GM12878 (cell line): ENCODE results near the gene NDUFA11. TPM values are rescaled to one million over a fixed set of nuclear protein-coding genes. Genes with fewer than 3 reads are reported as not detected.

Experiments
- ATAC-seq: fragments of 200-7000 bp; cut with Tn5 transposase; 3 replicates; pipeline ENCODE4 v1.9.1; 2020; ENCODE audit warnings: mild to moderate bottlenecking, moderate library complexity
- BruUV-seq: library from RNA; stranded (reverse); fragments of 400-500 nt; replicated peaks from 2 replicates; lab custom pipeline; 2021; lab: Mats Ljungman, UMichigan
- CTCF ChIA-PET: fragments of 300-600 bp; sonication (Branson Sonifier 250); formaldehyde crosslinking; extraction: SDS; loops from one replicate; lab custom pipeline; 2021; ENCODE audit warnings: inconsistent platforms; lab: Yijun Ruan, JAX
- POLR2A ChIA-PET: fragments of 350-600 bp; formaldehyde crosslinking; extraction: SDS; loops from one replicate; lab custom pipeline; 2021; ENCODE audit warnings: inconsistent platforms; lab: Charles Lee
- RAD21 ChIA-PET: fragments of 300-600 bp; sonication (Branson Sonifier 250); formaldehyde crosslinking; loops from one replicate; lab custom pipeline; 2023; ENCODE audit warnings: antibody characterized with exemption; ENCODE audit not compliant: unreplicated experiment; lab: Charles Lee
- SMC1A ChIA-PET: fragments of 300-600 bp; sonication (Branson Sonifier 250); formaldehyde crosslinking; loops from one replicate; lab custom pipeline; 2023; ENCODE audit not compliant: unreplicated experiment, uncharacterized antibody; lab: Charles Lee
- DNase-seq: peaks from one replicate; pipeline ENCODE4 v3.0.0-alpha.2; 2011; ENCODE audit warnings: low read depth, low spot score
- FAIRE-seq: peaks from 3 replicates; lab custom pipeline; 2011; peaks lifted over from hg19 to GRCh38; lab: Jason Lieb, UNC
- H2AFZ ChIP-seq: 2 replicates; pipeline ENCODE4 v1.6.0; 2011; ENCODE audit warnings: low read depth, low read length, control low read depth; ENCODE audit not compliant: control insufficient read depth
- H3K27ac ChIP-seq: 2 replicates; pipeline ENCODE4 v1.5.1; 2011; ENCODE audit warnings: control low read depth; ENCODE audit not compliant: control insufficient read depth, insufficient read depth
- H3K27me3 ChIP-seq, 2 experiments: replicated peaks in 1 of 2; 2 replicates each; pipeline versions ENCODE4 v1.6.0 to v1.6.1; 2011; ENCODE audit warnings: low read length in 1 of 2; ENCODE audit not compliant: control insufficient read depth in 2 of 2, insufficient read depth in 2 of 2
- H3K36me3 ChIP-seq, 2 experiments: 2 replicates each; pipeline ENCODE4 v1.5.1; 2011; ENCODE audit warnings: low read length in 1 of 2; ENCODE audit not compliant: control insufficient read depth in 2 of 2, insufficient read depth in 2 of 2
- H3K4me1 ChIP-seq: 2 replicates; pipeline ENCODE4 v1.6.1; 2011; ENCODE audit warnings: mild to moderate bottlenecking, low read length, moderate library complexity, mixed read lengths; ENCODE audit not compliant: control insufficient read depth, insufficient read depth
- H3K4me2 ChIP-seq: 2 replicates; pipeline ENCODE4 v1.6.0; 2011; ENCODE audit warnings: control low read depth; ENCODE audit not compliant: control insufficient read depth, insufficient read depth
- H3K4me3 ChIP-seq: fragments of 200-600 bp; sonication (generic); 2 replicates; pipeline ENCODE4 v1.5.1; 2016
- H3K79me2 ChIP-seq: 2 replicates; pipeline ENCODE4 v1.6.0; 2011; ENCODE audit warnings: low read length; ENCODE audit not compliant: control insufficient read depth, insufficient read depth
- H3K9ac ChIP-seq: 2 replicates; pipeline ENCODE4 v1.8.0; 2011; ENCODE audit warnings: low read length, control low read depth, mixed read lengths; ENCODE audit not compliant: control insufficient read depth, insufficient read depth
- H3K9me3 ChIP-seq: replicated peaks from 3 replicates; pipeline ENCODE4 v1.5.1; 2011; ENCODE audit warnings: mild to moderate bottlenecking, low read length; ENCODE audit not compliant: control insufficient read depth, insufficient read depth
- H4K20me1 ChIP-seq: 2 replicates; pipeline ENCODE4 v1.6.0; 2011; ENCODE audit not compliant: control insufficient read depth, insufficient read depth
- BACH1 ChIP-seq: fragments of 450-650 bp; IDR thresholded peaks from 2 replicates; pipeline ENCODE4 v1.6.1; 2017; ENCODE audit warnings: mild to moderate bottlenecking, borderline replicate concordance
- BCLAF1 ChIP-seq: fragments of 450-650 bp; IDR thresholded peaks from 2 replicates; pipeline ENCODE4 v1.6.1; 2017; ENCODE audit warnings: antibody characterized with exemption, mild to moderate bottlenecking, moderate library complexity
- DPF2 ChIP-seq: fragments of 450-650 bp; IDR thresholded peaks from 2 replicates; pipeline ENCODE4 v1.6.1; 2017; ENCODE audit warnings: mild to moderate bottlenecking
- HDAC6 ChIP-seq: fragments of 200-600 bp; sonication (generic); IDR thresholded peaks from one replicate; pipeline ENCODE4 v1.8.0; 2017; ENCODE audit warnings: antibody characterized with exemption; ENCODE audit not compliant: unreplicated experiment
- MEF2B ChIP-seq: fragments of 450-650 bp; IDR thresholded peaks from 2 replicates; pipeline ENCODE4 v1.6.1; 2018; ENCODE audit warnings: mild to moderate bottlenecking, moderate library complexity; ENCODE audit not compliant: partially characterized antibody, poor library complexity, severe bottlenecking
- MYC ChIP-seq: IDR thresholded peaks from 2 replicates; pipeline ENCODE4 v1.6.1; 2011; ENCODE audit warnings: mild to moderate bottlenecking, low read length, moderate library complexity, inconsistent platforms; ENCODE audit not compliant: insufficient read depth, insufficient replicate concordance, insufficient read length, severe bottlenecking
- NFXL1 ChIP-seq: fragments of 450-650 bp; IDR thresholded peaks from 2 replicates; pipeline ENCODE4 v1.6.1; 2017; ENCODE audit warnings: antibody characterized with exemption, mild to moderate bottlenecking, borderline replicate concordance
- POLR2A ChIP-seq: IDR thresholded peaks from 2 replicates; pipeline ENCODE4 v1.6.1; 2011; ENCODE audit warnings: low read depth, mild to moderate bottlenecking, low read length
- POLR2AphosphoS2 ChIP-seq: IDR thresholded peaks from 2 replicates; pipeline ENCODE4 v1.6.1; 2011; ENCODE audit warnings: low read depth, mild to moderate bottlenecking, low read length, improper control_type of control experiment, moderate library complexity
- REST ChIP-seq: IDR thresholded peaks from 2 replicates; pipeline ENCODE4 v1.6.1; 2012; ENCODE audit warnings: mild to moderate bottlenecking, low read depth, low read length
- SREBF2 ChIP-seq: IDR thresholded peaks from 2 replicates; pipeline ENCODE4 v1.6.1; 2012; ENCODE audit warnings: mild to moderate bottlenecking, low read length
- SUZ12 ChIP-seq: fragments of 200-600 bp; sonication (generic); IDR thresholded peaks from one replicate; pipeline ENCODE4 v1.6.1; 2018; ENCODE audit warnings: antibody characterized with exemption, mild to moderate bottlenecking; ENCODE audit not compliant: unreplicated experiment
- TBL1XR1 ChIP-seq: IDR thresholded peaks from 2 replicates; pipeline ENCODE4 v1.6.1; 2012; ENCODE audit warnings: low read depth, low read length, improper control_type of control experiment
- ZNF24 ChIP-seq: fragments of 450-650 bp; IDR thresholded peaks from 2 replicates; pipeline ENCODE4 v1.6.1; 2017; ENCODE audit warnings: antibody characterized with exemption, mild to moderate bottlenecking
- ZNF274 ChIP-seq: IDR thresholded peaks from one replicate; pipeline ENCODE4 v1.8.0; 2011; ENCODE audit not compliant: insufficient read length, insufficient read depth
- WGBS: methylation state at CpG from one replicate; pipeline ENCODE4 v1.1.6; 2016; ENCODE audit warnings: low lambda C conversion rate; ENCODE audit not compliant: insufficient replicate concordance, insufficient coverage; ENCODE audit errors: missing lambda C conversion rate; 5-methylcytosine and 5-hydroxymethylcytosine counted together
- in situ Hi-C: fragments of 300-500 bp; cut with MboI; formaldehyde crosslinking; loops from 9 replicates; pipeline ENCODE4 v1.14.3; 2018; ENCODE audit warnings: mixed read lengths
- intact Hi-C: fragments of 100-400 bp; cut with micrococcal nuclease; formaldehyde crosslinking; loops from one replicate; pipeline ENCODE4 v1.14.2; 2022; ENCODE audit not compliant: unreplicated experiment
- polyA plus RNA-seq, 11 experiments: library from polyadenylated mRNA; depleted of rRNA in 4 of 11; unstranded in 6 of 11; stranded (reverse) in 5 of 11; fragments of >200 nt; fragmentation: Nextera tagmentation in 4 of 11; fragmentation: Illumina TruSeq in 1 of 11; extraction: Ambion mirVana in 4 of 11; extraction: Trizol in 1 of 11; gene quantifications; 1 replicate in 1 of 11; 2 replicates in 10 of 11; pipeline versions ENCODE4 v1.2.1 to v1.2.3, GENCODE V29; 2011 to 2016; ENCODE audit warnings: inconsistent platforms in 2 of 11, missing spikeins in 2 of 11, low read depth in 1 of 11
- total RNA-seq, 4 experiments: library from RNA; depleted of rRNA in 3 of 4; stranded (reverse); fragments of >200 nt in 3 of 4; fragmentation: Illumina TruSeq in 1 of 4; extraction: Trizol in 1 of 4; gene quantifications; 2 replicates each; pipeline versions ENCODE4 v1.2.1 to v1.2.3, GENCODE V29; 2013 to 2021
- TF ChIP-seq, protein P1 (sequence below): fragments of 450-650 bp; IDR thresholded peaks from 2 replicates; pipeline ENCODE4 v1.6.1; 2016; ENCODE audit warnings: mild to moderate bottlenecking

The NDUFA11 gene
- total and polyA plus RNA-seq, 10 of the 15 experiments (the other 5 are each of a cell fraction or from before 2014, with no cell fraction given): 108 to 600 (median 289) TPM

- Histone ChIP-seq H3K9ac (no peak overlapping the region), H3K4me1 (no peaks in the 10 kb centered on the region), H3K27me3 (no peaks in the 10 kb centered on the region), H3K9me3 (no peaks in the 10 kb centered on the region), H3K27ac (no peak overlapping the region), H3K79me2 (no peaks in the 10 kb centered on the region), H3K4me2 (no peak overlapping the region), H3K4me3 (no peak overlapping the region), H3K36me3 (no peaks in the 10 kb centered on the region), H4K20me1 (no peaks in the 10 kb centered on the region), H2AFZ (no peak overlapping the region)
- ATAC-seq (no peak), FAIRE-seq (no peak), DNase-seq (no peak)
- no TSS peak for BruUV-seq
- ChIA-PET SMC1A (no interaction called here), POLR2A (no interaction called here), CTCF (no interaction called here), RAD21 (no interaction called here)
- intact Hi-C loops: no loop called here
- WGBS: 39% methylated on average over 12 of the region's 15 CpGs
- in situ Hi-C loops: no loop called here
- TF ChIP-seq POLR2A (no peak), BACH1 (no peak), DPF2 (no peak), SREBF2 (no peak), MYC (no peak), BCLAF1 (no peak), REST (no peak), SUZ12 (no peak), ZNF24 (no peak), POLR2AphosphoS2 (no peak), ZNF274 (no peak), NFXL1 (no peak), TBL1XR1 (no peak), MEF2B (no peak), HDAC6 (no peak)
- TF ChIP-seq, protein P1, sequence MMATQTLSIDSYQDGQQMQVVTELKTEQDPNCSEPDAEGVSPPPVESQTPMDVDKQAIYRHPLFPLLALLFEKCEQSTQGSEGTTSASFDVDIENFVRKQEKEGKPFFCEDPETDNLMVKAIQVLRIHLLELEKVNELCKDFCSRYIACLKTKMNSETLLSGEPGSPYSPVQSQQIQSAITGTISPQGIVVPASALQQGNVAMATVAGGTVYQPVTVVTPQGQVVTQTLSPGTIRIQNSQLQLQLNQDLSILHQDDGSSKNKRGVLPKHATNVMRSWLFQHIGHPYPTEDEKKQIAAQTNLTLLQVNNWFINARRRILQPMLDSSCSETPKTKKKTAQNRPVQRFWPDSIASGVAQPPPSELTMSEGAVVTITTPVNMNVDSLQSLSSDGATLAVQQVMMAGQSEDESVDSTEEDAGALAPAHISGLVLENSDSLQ: no peak
Measured at GRCh38 chr19:5880604-5881078, 22.9 kb downstream of the NDUFA11 start.
